Body of pancreas (tissue), 4 donors: ENCODE measurements around the gene PRKAG2.

ENCODE experiments used
- POLR2A ChIP-seq, 3 donors: fragments of 450-650 bp; IDR thresholded peaks; one replicate each; pipeline ENCODE4 v1.6.1; 2016; ENCODE audit warnings: antibody characterized with exemption in 3 of 3, mild to moderate bottlenecking in 2 of 3
- TF ChIP-seq, protein P1 (sequence below), 7 experiments: fragments of 450-650 bp in 4 of 7; fragments of 200-600 bp in 3 of 7; sonication (generic) in 3 of 7; IDR thresholded peaks; one replicate each; pipeline ENCODE4 v1.5.1; 2016 to 2019; ENCODE audit warnings: antibody characterized with exemption in 7 of 7

DNA sequence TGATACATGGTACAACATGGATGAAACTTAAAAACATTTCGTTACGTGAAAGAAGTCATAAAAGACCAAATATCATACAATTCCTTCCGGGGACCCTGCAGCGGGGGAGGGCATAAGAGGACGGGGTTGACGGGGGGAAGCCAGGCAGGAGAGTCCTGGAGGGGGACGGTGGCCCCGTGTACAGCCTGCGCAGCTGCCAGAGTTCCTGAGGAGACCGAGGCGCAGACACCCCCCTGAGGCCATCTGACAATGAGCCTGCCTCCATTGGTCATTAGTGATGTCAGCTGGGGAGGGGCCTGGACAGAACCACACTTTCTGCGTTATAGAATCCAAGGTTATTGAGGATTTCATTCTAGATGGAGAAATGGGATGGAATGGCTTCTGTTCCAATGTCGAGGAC is 47.2 kb downstream of the PRKAG2 start:
- TF ChIP-seq, protein P1, sequence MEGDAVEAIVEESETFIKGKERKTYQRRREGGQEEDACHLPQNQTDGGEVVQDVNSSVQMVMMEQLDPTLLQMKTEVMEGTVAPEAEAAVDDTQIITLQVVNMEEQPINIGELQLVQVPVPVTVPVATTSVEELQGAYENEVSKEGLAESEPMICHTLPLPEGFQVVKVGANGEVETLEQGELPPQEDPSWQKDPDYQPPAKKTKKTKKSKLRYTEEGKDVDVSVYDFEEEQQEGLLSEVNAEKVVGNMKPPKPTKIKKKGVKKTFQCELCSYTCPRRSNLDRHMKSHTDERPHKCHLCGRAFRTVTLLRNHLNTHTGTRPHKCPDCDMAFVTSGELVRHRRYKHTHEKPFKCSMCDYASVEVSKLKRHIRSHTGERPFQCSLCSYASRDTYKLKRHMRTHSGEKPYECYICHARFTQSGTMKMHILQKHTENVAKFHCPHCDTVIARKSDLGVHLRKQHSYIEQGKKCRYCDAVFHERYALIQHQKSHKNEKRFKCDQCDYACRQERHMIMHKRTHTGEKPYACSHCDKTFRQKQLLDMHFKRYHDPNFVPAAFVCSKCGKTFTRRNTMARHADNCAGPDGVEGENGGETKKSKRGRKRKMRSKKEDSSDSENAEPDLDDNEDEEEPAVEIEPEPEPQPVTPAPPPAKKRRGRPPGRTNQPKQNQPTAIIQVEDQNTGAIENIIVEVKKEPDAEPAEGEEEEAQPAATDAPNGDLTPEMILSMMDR (IDR thresholded peaks at IDR 0.05): no peak
- no peak for TF ChIP-seq POLR2A (IDR thresholded peaks at IDR 0.05)
